Effector CD8-positive, alpha-beta T cell (primary cell): ENCODE measurements around the gene HSD3B7.
"Not testable (repeated sequence)": the region's sequence is repeated elsewhere in the genome, so short reads cannot be mapped to it uniquely, and the experiment has no call there.

ENCODE experiments used
- DNase-seq: peaks from one replicate; lab custom pipeline; 2025; lab: John Stamatoyannopoulos, UW
- total RNA-seq, 4 experiments: gene quantifications; one replicate each; lab custom pipeline; 2026; lab: John Stamatoyannopoulos, UW

Gene HSD3B7
- 1.3 to 2.1 (median 1.8) reads per million in 4 experiments for total RNA-seq

GRCh38 chr16:30984669-30985400, at the start of gene HSD3B7:
HSD3B7 (plus strand) TSS chr16:30985207; CDS start chr16:30985659, 452 bp downstream.
- DNase-seq, result peak; percentile 76

DNA sequence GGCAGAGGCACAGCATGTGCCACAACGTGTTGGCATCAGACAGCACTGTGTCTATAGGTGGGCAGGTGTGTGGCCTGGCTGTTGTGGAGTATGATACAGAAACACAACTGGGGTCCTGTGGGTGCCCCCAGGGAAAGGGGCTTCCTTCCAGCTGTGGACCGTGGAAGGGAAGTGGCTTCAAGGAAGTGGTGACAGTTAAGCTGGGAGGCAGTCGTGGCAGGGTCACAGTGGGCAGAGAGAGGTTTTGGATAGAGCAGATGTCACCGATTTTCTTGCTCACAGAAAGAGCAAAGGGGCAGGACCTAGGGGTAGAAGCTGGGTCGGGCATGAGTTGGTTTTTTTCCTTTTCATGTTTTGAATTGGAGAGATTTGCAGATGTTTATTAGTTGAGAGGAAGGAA, 47.3 kb upstream of the HSD3B7 start:
- no peak for DNase-seq

DNA sequence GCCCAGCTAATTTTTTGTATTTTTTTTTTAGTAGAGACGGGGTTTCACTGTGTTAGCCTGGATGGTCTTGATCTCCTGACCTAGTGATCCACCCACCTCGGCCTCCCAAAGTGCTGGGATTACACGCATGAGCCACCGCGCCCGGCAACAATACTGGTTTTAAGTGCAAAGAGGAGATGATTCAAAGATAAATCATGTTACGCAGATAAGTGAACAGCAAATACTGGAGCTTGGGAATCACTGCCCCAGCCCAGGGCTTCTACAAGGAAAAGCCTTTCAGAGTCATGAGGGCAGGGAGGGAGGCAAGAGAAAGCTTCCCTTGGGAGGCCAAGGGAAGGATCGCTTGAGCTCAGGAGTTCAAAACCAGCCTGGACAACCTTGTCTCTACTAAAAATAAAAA, 45.4 kb upstream of the HSD3B7 start:
- DNase-seq, result not testable (repeated sequence)

DNA sequence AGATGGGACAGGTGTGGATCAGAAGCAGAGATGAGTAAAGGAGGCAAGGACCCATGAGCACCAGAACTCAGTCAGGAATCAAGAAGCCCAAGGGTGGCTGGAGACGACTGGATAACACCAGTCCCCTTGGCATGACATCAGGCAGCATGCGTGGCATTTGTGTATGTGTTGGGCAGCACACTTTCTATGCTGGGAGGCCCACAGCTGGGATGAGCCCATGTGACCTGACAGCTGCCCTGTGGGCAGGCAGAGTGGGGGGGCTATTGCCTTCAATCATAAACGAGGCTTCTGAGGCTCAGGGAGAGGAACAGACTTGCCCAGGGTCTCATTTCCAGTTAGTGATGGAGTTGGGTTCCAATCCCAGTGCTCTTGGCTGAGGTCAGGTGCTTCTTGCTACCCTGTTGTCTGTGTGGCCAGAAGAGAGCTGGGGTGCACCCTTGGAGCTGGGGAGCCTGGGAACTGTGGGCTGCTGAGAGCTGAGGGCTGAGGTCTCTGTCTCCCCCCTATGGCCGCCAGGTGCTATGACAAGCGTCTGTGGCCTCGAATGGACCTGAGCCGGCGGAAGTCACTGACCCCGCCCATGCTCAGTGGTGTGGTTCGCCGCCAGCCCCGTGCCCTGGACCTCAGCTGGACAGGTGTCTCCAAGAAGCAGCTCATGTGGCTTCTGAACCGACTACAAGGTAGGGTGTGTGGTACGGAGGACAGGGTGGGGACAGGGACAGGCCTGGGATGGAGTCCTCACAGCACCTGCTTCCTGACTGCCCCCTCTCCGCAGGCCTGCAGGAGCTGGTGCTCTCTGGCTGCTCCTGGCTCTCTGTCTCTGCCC, 43.2 kb upstream of the HSD3B7 start:
- DNase-seq, result peak; percentile 36

GRCh38 chr16:30942426-30942806, 42.6 kb upstream of the HSD3B7 start:
- no peak for DNase-seq

GRCh38 chr16:30944352-30944751, 40.7 kb upstream of the HSD3B7 start:
- DNase-seq, result no peak

DNA sequence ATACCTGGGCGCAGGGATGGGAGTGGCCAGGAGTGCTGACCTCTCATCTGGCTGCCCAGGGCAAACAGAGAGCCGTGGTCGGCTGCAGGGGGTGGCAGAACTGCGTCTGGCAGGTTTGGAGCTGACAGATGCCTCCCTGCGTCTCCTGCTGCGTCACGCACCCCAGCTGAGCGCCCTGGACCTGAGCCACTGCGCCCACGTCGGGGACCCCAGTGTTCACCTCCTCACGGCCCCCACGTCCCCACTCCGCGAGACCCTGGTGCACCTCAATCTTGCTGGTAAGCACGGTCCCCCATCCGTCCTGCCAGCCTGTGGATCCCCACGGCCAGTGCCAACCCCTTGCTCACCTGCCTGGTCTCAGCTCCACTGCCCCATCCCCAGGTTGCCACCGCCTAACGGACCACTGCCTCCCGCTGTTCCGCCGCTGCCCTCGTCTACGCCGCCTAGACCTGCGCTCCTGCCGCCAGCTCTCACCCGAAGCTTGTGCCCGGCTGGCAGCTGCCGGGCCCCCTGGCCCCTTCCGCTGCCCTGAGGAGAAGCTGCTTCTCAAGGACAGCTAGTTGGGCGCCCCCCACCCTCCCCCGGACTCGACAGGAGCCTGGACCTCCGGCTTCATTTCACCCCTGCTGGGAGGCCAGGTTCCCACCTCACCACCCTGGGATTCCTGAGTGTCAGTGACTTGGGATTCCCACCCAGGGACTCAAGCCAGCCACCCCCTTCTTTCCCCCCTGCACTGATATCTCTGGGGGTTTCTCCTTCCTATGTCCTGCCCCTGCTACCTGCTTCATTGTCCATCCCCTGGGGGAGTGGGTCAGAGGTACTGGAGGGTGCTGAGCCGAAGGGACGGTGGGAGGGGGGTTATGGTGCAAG, 38.1 kb upstream of the HSD3B7 start:
- DNase-seq, result no peak

- no peak for DNase-seq
Observed at GRCh38 chr16:30947541-30947858, 37.5 kb upstream of the HSD3B7 start.

DNA sequence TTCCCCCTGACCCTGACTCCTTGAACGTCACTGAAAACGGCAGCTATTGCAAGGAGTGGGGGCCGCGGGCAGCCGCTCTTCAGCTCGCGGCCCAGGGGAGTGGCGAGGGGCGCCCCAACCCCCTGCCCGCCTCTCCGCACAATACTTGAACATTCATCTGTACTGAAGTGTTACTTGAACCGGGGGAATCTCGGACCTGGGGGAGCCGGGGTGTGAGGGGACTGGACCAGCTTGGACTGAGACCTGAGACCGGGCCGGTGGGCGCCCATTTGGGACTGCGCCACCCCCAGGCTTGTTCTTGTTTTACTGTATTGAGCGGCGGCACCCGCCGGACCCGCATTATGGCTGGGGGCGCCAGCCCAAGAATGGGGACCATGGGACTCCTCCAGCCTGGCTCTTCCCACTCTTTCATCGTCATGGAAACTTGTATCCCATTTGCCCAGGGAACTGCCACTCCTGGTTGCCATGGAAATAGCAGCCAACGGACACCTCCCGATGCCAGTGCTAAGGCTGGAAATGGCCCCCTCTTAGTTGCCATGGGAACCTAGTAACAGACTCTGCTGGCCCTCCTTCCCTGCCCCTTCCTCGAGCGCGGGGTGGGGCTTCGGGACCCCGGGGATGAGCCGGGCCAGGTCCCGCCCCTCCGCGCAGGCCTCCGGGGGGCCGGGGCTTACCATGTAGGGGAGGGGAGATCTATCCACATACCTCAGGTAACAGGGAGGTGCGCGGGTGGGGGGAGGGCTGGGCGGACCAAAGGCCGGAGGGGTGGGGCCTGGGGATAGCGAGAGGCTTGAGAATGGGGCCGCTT, 36.9 kb upstream of the HSD3B7 start:
- DNase-seq, result no peak

DNA sequence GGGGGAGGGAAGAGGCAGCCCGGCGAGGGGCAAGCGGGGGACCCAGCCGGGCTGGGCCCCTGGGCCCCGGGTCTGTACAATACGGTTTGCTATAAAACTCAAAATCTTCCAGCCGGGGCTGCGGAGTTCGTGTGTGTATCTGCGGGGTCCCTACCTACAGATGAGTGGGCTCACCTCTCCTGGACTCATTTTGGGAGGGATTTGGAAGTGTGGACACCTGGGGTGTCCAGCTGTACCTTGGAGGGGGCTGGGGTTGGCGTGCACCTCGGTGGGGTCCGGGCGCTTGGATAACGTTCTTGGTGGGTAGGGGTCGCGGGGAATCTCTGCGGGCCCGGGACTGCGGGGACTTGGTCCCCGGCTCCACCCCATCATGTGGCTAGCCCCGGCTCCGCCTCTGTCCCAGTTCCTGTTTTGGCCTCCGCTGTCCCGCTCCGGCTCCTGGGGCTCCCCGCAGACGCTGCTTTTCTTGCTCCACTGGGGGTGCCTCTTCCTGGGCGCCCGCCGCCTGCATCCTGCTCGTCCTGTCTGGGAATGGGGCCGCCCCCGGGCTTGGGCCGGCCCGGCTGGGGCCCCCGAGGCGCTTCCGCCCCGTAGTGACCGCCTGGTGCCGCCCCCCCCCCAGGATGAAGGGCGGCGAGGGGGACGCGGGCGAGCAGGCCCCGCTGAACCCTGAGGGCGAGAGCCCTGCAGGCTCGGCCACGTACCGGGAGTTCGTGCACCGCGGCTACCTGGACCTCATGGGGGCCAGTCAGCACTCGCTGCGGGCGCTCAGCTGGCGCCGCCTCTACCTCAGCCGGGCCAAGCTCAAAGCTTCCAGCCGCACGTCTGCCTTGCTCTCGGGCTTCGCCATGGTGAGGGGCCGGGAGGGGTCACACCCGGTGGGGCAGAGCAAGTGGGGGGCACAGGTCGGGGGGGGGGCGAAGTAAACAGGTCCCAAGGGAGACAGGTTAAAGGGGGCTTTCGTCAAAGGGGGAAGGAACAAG, 36.0 kb upstream of the HSD3B7 start, which contains the start of gene ORAI3:
TSS of gene ORAI3 (plus strand) at position 402 of the 983 bp plus-strand sequence. CDS start at position 624, 222 bp downstream.
- no peak for DNase-seq

- DNase-seq, result no peak
Observed at GRCh38 chr16:30949650-30950515, 35.1 kb upstream of the HSD3B7 start.

GRCh38 chr16:30950516-30951065, 34.4 kb upstream of the HSD3B7 start:
- no peak for DNase-seq

DNA sequence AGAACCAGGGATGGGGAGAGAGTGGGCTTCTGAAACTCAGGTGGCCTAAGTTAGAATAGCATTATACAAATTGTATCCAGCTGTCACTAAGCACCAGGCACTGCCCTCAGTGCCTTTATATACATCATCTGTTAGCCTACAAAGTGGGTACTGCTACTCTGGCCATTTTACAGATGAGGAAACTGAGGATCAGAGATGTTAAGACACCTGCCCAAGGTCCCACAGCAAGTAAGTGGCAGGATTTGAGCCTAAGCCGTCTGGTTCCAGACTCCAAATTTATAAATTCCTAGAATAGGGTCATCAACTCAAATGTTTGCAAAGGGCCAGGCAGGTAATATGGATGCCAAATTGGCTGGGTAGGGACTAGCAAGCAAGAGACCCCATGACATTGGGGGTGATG, 33.8 kb upstream of the HSD3B7 start:
- no peak for DNase-seq

GRCh38 chr16:30951750-30952149, 33.3 kb upstream of the HSD3B7 start:
- DNase-seq, result no peak

DNA sequence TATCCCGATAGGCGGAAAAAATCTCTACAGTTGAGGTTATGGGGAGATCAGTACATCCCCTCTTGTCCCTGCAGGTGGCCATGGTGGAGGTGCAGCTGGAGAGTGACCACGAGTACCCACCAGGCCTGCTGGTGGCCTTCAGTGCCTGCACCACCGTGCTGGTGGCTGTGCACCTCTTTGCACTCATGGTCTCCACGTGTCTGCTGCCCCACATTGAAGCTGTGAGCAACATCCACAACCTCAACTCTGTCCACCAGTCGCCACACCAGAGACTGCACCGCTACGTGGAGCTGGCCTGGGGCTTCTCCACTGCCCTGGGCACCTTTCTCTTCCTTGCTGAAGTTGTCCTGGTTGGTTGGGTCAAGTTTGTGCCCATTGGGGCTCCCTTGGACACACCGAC, 31.9 kb upstream of the HSD3B7 start:
- DNase-seq, result no peak

GRCh38 chr16:30953511-30954124, 31.4 kb upstream of the HSD3B7 start:
- peak; percentile 44 for DNase-seq

GRCh38 chr16:30954993-30955392, 30.0 kb upstream of the HSD3B7 start:
- no peak for DNase-seq
